ENCODE results near the gene GABRG3. TPM values are rescaled to one million over a fixed set of nuclear protein-coding genes. Genes with fewer than 3 reads are reported as not detected.

Gene GABRG3
- total and polyA plus RNA-seq, 2 donors (not counting 3 experiments of a cell fraction or from before 2014, with no cell fraction given), result not detected

DNA sequence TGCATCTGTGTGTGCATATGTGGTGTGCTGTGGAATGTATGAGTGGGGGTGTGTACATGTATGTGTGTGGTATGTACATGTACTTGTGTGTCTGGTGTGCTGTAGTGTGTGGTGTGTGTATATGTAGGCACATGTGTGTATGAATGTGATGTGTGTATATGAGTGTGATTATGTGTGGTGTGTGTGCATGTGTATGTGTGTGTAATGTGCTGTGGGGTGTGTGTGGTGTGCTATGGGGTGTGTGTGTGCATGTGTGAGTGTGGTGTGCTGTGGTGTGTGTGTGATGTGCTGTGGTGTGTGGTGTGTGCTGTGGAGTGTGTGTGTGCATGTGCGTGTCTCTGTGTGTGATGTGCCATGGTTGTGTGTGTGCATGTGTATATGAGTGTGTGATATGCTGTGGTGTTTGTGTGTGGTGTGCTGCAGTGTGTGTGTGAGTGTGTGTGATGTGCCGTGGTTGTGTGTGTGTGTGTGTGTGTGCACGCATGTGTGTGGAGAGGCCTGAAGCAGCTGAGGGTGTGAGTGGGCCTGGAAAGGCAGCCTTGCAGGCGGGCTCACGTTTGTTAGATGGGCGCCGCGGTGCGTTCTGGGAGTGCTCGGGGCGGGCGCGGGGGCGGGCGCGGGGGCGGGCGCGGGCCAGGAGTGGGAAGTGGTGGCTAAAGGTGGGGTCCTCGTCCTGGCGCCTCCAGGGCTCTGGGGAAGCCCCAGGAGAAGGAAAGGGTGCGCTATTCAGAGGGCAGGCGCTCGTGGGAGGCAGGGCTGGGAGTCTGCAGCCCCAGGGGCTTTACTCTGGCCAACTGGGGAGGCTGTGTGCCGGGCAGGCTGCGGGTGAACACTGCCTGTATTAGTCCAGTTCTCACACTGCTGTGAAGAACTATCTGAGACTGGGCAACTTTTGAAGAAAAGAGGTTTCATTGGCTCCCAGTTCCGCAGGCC is 116.9 kb downstream of the GABRG3 start:
- H3K36me3 ChIP-seq (ENCODE audit: control insufficient read depth in 2 of 2, extremely low read depth in 1 of 2, insufficient read depth in 2 of 2, low read length in 2 of 2), result no peaks in the 10 kb centered on the region
- H3K9me1 ChIP-seq (replicated peaks; ENCODE audit: control insufficient read depth, extremely low read depth, insufficient read depth, low read length), result no peaks in the 10 kb centered on the region
- H3K4me2 ChIP-seq (ENCODE audit: insufficient read depth, low read length), result no peak overlapping the region
- ChIA-PET CTCF (no interaction called here), POLR2A (no interaction called here)
- DNase-seq (ENCODE audit: low read depth, low spot score) (no peak), FAIRE-seq (no peak)
- intact Hi-C loops (cut with micrococcal nuclease) (no loop called here), dilution Hi-C loops (cut with MboI; ENCODE audit: extremely low pct_ligation_motif_present, low sequenced_read_pairs) (no loop called here)
- H3K27me3 ChIP-seq (ENCODE audit: control insufficient read depth in 2 of 2, insufficient read depth in 2 of 2, low read length in 2 of 2), result no peaks in the 10 kb centered on the region
- no peak overlapping the region for H3K4me3 ChIP-seq (replicated peaks in 1 of 3; ENCODE audit: insufficient read depth in 1 of 3, low read depth in 1 of 3, low read length in 3 of 3)
- H3K9me3 ChIP-seq (replicated peaks; ENCODE audit: control insufficient read depth, insufficient read depth, low read length), result no peaks in the 10 kb centered on the region
- no peak overlapping the region for H3K27ac ChIP-seq (ENCODE audit: insufficient read depth, low read depth, low read length)
- no peaks in the 10 kb centered on the region for H3K79me2 ChIP-seq (ENCODE audit: control insufficient read depth, insufficient read depth, low read length)
- H3K9ac ChIP-seq (replicated peaks; ENCODE audit: extremely low read depth, insufficient read depth, low read length), result no peak overlapping the region
- TF ChIP-seq POLR2AphosphoS5 (IDR thresholded peaks at IDR 0.05; ENCODE audit: insufficient read depth, low read depth, low read length) (no peak), FOS (IDR thresholded peaks at IDR 0.05; ENCODE audit: borderline replicate concordance, insufficient read depth, low read length) (no peak), MAX (IDR thresholded peaks at IDR 0.05; ENCODE audit: insufficient read depth, insufficient read length) (no peak), JUN (IDR thresholded peaks at IDR 0.05; ENCODE audit: borderline replicate concordance, insufficient read depth, insufficient read length, low read depth) (no peak), EZH2 (IDR thresholded peaks at IDR 0.05; ENCODE audit: borderline replicate concordance, low read depth, low read length, severe bottlenecking) (no peak), POLR2A (IDR thresholded peaks at IDR 0.05; ENCODE audit: low read depth, low read length) (no peak)
- TF ChIP-seq, protein P1, sequence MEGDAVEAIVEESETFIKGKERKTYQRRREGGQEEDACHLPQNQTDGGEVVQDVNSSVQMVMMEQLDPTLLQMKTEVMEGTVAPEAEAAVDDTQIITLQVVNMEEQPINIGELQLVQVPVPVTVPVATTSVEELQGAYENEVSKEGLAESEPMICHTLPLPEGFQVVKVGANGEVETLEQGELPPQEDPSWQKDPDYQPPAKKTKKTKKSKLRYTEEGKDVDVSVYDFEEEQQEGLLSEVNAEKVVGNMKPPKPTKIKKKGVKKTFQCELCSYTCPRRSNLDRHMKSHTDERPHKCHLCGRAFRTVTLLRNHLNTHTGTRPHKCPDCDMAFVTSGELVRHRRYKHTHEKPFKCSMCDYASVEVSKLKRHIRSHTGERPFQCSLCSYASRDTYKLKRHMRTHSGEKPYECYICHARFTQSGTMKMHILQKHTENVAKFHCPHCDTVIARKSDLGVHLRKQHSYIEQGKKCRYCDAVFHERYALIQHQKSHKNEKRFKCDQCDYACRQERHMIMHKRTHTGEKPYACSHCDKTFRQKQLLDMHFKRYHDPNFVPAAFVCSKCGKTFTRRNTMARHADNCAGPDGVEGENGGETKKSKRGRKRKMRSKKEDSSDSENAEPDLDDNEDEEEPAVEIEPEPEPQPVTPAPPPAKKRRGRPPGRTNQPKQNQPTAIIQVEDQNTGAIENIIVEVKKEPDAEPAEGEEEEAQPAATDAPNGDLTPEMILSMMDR (IDR thresholded peaks at IDR 0.05; ENCODE audit: extremely low read depth in 1 of 2, insufficient read depth in 1 of 2, low read depth in 1 of 2, low read length in 2 of 2), result no peak
- no TSS peak for BruUV-seq (replicated peaks)
- no peaks in the 10 kb centered on the region for H3K4me1 ChIP-seq (ENCODE audit: control insufficient read depth, extremely low read depth, insufficient read depth, low read length)
- H2AFZ ChIP-seq (ENCODE audit: low read depth, low read length), result no peak overlapping the region
- no peaks in the 10 kb centered on the region for H4K20me1 ChIP-seq (replicated peaks; ENCODE audit: control insufficient read depth, extremely low read depth, insufficient read depth, low read length)

All from endothelial cell of umbilical vein (primary cell).